K562 (cell line): Measurements from ENCODE around the gene ARMC7. TPM values are rescaled to one million over a fixed set of nuclear protein-coding genes. Genes with fewer than 3 reads are reported as not detected.
A peak's percentile ranks its signal among the peaks of the same experiment; 100 is the strongest.

Experiments used
- CHD7 ChIP-seq: fragments of 200-600 bp; sonication (generic); IDR thresholded peaks from one replicate; pipeline ENCODE4 v1.6.1; 2012; ENCODE audit warnings: mild to moderate bottlenecking, low read depth, low read length, inconsistent platforms
- CTCF ChIP-seq, 3 experiments: IDR thresholded peaks in 2 of 3; conservative IDR thresholded peaks in 1 of 3; 2 replicates each; pipeline ENCODE4 v1.5.1; 2011 to 2012; ENCODE audit warnings: low read length in 3 of 3, mild to moderate bottlenecking in 3 of 3, control low read depth in 2 of 3, improper control_type of control experiment in 1 of 3, inconsistent platforms in 1 of 3, low read depth in 1 of 3, mixed read lengths in 1 of 3, moderate library complexity in 1 of 3; ENCODE audit not compliant: insufficient read depth in 2 of 3
- PTTG1 ChIP-seq: fragments of 450-650 bp; IDR thresholded peaks from 2 replicates; pipeline ENCODE4 v1.6.1; 2016; ENCODE audit warnings: low read depth, mild to moderate bottlenecking, missing genetic modification characterization, missing compliant biosample characterization
- PURB ChIP-seq: sonication (generic); formaldehyde crosslinking; IDR thresholded peaks from 2 replicates; pipeline ENCODE4 v1.9.0; 2021; ENCODE audit warnings: low read depth, mild to moderate bottlenecking, missing genetic modification reagents
- SMARCC2 ChIP-seq: fragments of 450-650 bp; IDR thresholded peaks from 2 replicates; pipeline ENCODE4 v1.6.1; 2017; ENCODE audit warnings: antibody characterized with exemption, moderate library complexity, mild to moderate bottlenecking, low read depth
- ZFP1 ChIP-seq: fragments of 450-650 bp; formaldehyde crosslinking; IDR thresholded peaks from 2 replicates; pipeline ENCODE4 v1.4.0; 2020; ENCODE audit warnings: mild to moderate bottlenecking, mixed read lengths
- ZNF175 ChIP-seq: fragments of 200-800 bp; sonication (Bioruptor generic); IDR thresholded peaks from 2 replicates; pipeline ENCODE4 v1.6.1; 2016; ENCODE audit warnings: low read depth, mild to moderate bottlenecking, missing genetic modification characterization, missing compliant biosample characterization
- ZNF592 ChIP-seq: fragments of 450-650 bp; IDR thresholded peaks from 2 replicates; pipeline ENCODE4 v1.6.1; 2017; ENCODE audit warnings: antibody characterized with exemption, mild to moderate bottlenecking
- polyA plus RNA-seq, 8 experiments: library from polyadenylated mRNA; depleted of rRNA in 4 of 8; stranded (reverse) in 5 of 8; unstranded in 3 of 8; fragments of >200 nt; fragmentation: Nextera tagmentation in 2 of 8; fragmentation: Illumina TruSeq in 1 of 8; extraction: Ambion mirVana in 2 of 8; extraction: Trizol in 1 of 8; gene quantifications; 2 replicates each; pipeline versions ENCODE4 v1.2.1 to v1.2.3, GENCODE V29; 2011 to 2014; ENCODE audit warnings: inconsistent platforms in 1 of 8, missing spikeins in 1 of 8
- total RNA-seq, 7 experiments: library from RNA; depleted of rRNA in 6 of 7; stranded (reverse); fragments of >200 nt in 6 of 7; fragmentation: Illumina TruSeq in 2 of 7; extraction: Trizol in 2 of 7; gene quantifications; 2 replicates each; pipeline versions ENCODE4 v1.2.1 to v1.2.3, GENCODE V29; 2011 to 2021; ENCODE audit warnings: low replicate concordance in 1 of 7

Gene ARMC7
- total and polyA plus RNA-seq, 9 of the 15 experiments (the other 6 are each of a cell fraction or from before 2014, with no cell fraction given) = 1.4 to 15.2 (median 5.9) TPM

- TF ChIP-seq ZNF175 (CRISPR knock-in tag) = no peak
- no peak for TF ChIP-seq ZFP1 (CRISPR knock-in tag)
- peak; percentile 71 for TF ChIP-seq ZNF592
- TF ChIP-seq CTCF (IDR thresholded peaks at IDR 0.05 in 2 of 3, conservative IDR thresholded peaks at IDR 0.05 in 1 of 3; ENCODE audit: insufficient read depth in 2 of 3, low read depth in 1 of 3, low read length in 3 of 3) = no peak
- no peak for TF ChIP-seq CHD7
- TF ChIP-seq PURB (CRISPR knock-in tag) = no peak
- peak; percentile 50; the same call in 1 of the 2 replicates for TF ChIP-seq SMARCC2
- TF ChIP-seq PTTG1 (tag) = no peak
Measured at GRCh38 chr17:75154195-75155106, 44.7 kb downstream of the ARMC7 start, which contains the start of gene JPT1 (continued).
